ENCODE results near the gene TCF12. TPM values are rescaled to one million over a fixed set of nuclear protein-coding genes. Genes with fewer than 3 reads are reported as not detected.
"Not testable (repeated sequence)": the region's sequence is repeated elsewhere in the genome, so short reads cannot be mapped to it uniquely, and the experiment has no call there.

Gene TCF12
- total RNA-seq, 1 donor = 119 TPM

- DNase-seq (ENCODE audit: low read depth in 2 of 3, low spot score in 2 of 3) = no peak
Measured at GRCh38 chr15:56913670-56914069, 4.8 kb upstream of the TCF12 start.

DNA sequence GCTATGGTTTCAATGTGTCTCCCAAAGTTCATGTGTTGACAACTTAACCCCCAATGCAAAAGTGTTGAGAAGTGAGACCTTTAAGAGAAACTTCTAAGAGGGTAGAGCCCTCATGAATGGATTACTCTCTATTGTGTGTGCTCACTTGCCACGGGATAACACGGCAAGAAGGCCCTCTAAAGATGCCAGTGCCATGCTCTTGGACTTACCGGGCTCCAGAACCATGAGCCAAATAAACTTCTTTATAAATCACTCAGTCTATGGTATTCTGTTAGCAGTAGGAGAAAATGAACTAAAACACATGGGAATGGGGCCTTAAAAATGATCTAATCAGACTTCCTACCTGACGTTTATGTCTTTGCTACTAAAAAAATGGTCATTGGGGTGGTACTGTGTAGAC lies 2.6 kb upstream of the TCF12 start:
- DNase-seq (ENCODE audit: low read depth in 2 of 3, low spot score in 2 of 3) = no peak

GRCh38 chr15:56916825-56917477 lies 1.5 kb upstream of the TCF12 start:
- no peak for DNase-seq (ENCODE audit: low read depth in 2 of 3, low spot score in 2 of 3)

- no peak for DNase-seq (ENCODE audit: low read depth in 2 of 3, low spot score in 2 of 3)
Measured at GRCh38 chr15:56917652-56918045, 795 bp upstream of the TCF12 start.

DNA sequence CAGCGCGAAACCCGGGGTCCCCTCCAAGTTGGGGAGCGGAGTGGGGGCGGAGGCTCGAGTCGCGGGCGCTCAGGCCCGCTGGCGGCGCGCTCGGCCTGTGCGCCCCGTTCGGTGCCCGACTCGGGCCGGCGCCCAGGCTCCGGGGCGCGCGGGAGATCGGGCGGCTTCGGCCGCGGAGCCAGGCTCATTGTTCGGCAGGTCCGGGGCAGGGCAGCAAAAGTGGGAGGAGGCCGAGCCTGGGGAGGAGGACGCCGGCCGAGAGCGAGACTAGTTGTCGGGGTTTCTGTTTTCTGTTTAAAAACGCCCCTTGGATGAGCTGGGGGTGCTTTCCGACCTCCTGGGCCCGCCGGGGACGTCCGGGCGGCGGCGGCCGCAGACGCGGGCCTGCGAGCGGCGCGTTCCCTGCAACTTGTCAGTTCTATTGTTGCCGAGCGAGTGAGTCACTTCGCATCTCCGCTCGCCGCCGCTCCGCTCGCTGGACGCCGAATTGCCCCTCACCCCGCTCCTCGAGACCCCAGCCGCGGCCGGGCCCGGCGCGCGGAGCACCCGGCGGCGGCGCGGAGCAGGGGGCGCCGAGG lies 676 bp downstream of the TCF12 start:
- DNase-seq (ENCODE audit: low read depth in 2 of 3, low spot score in 2 of 3) = peak; percentile 41 to 73 (median 64)

- DNase-seq (ENCODE audit: low read depth in 2 of 3, low spot score in 2 of 3) = peak in 2 of 3 donors; percentile 24 to 25
Measured at GRCh38 chr15:56919609-56920366, 1.3 kb downstream of the TCF12 start.

DNA sequence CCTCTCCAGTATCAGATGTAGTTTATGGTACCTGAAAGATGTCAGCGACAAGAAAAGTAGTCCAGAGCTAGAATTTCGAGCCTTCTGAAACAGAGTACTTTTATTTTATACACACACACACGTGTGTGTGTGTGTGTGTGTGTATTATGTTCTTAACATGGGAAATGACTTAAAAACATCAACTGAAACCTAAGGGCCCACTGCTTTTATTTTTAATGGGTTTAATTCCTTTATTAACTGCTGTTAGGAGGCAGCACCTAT lies 1.9 kb downstream of the TCF12 start:
- DNase-seq (ENCODE audit: low read depth in 2 of 3, low spot score in 2 of 3) = no peak

DNA sequence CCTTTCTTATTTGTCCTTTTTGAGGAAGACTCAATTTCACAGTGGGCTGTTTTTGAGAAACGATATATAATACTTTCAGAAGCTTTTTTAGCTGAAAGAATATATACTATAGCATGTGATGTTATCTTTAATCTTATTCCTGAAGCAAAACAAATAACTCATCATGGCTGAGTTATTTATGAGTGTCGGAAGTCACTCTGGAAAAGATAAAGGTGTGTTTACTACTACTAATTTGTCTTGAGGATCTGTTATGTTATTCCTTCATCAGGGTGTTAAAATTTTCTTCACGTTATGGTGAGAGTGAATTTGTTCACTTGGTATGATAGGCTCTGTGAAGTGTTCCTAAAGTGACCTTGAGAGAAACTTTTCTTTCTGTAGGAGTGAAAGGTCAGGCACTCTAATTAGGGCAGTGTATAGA lies 4.7 kb downstream of the TCF12 start:
- DNase-seq (ENCODE audit: low read depth in 2 of 3, low spot score in 2 of 3) = no peak

DNA sequence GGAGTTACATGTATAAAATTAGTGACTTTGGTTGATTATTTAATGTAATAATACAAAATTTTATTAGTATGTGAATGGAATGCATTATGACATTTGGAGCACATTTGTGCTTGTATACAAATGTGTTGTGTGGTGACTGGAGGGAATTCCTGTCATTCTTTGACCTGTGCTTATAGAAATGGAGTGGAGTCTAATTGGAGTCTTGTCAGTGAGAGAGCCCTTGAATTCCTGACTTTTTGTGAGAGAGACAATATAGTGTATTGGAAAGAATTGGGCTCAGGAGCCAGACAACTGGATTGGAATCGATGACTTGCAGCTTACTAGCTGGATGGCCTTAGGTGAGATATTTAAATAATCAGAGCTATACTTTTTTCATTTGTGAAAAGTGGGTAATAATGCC lies 9.4 kb downstream of the TCF12 start:
- DNase-seq (ENCODE audit: low read depth in 2 of 3, low spot score in 2 of 3) = no peak

DNA sequence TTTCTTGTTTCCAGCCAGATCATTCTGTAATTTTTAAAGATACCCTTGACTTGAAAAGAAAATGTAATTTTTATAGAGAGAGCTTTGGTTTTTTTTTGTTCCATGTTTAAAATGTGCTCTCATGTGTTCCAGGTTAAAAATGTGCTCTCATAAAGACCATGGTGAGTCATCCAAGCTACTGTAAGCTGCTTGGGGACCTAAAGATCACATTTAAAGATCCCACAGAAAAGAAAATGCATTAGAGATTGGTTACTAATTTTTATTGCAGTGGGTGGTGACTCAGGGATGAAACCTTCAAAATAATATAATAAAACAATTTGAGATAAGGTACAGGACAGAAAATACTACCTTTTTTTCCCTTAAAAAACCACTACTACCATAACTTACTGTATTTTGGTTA lies 11.0 kb downstream of the TCF12 start:
- DNase-seq (ENCODE audit: low read depth in 2 of 3, low spot score in 2 of 3) = no peak

DNA sequence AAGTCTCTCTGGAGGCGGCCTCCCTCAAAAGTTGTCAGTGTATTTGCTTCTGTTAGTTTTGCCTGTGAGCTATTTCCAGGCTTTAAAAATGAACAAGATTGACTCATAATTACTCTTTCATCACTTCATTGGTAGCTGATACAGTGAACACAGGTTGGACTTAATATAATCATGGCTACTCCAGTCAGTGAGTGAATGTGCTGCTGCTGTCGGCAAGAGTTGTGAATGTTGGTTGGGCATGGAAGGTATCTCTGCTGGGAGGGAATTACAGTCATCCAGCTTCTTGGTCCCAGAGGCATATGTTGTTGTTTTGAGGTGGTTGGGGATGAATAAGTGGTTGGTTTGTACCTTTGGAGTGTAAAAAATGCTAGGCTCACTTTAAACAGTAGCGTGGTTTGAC lies 11.5 kb downstream of the TCF12 start:
- no peak for DNase-seq (ENCODE audit: low read depth in 2 of 3, low spot score in 2 of 3)

GRCh38 chr15:56930669-56931313 lies 12.3 kb downstream of the TCF12 start:
- DNase-seq (ENCODE audit: low read depth in 2 of 3, low spot score in 2 of 3) = no peak

- no peak for DNase-seq (ENCODE audit: low read depth in 2 of 3, low spot score in 2 of 3)
Measured at GRCh38 chr15:56931639-56932508, 13.4 kb downstream of the TCF12 start.

- not testable (repeated sequence) for DNase-seq (ENCODE audit: low read depth in 2 of 3, low spot score in 2 of 3)
Measured at GRCh38 chr15:56932509-56932868, 14.0 kb downstream of the TCF12 start.

GRCh38 chr15:56933410-56933809 lies 15.0 kb downstream of the TCF12 start:
- no peak for DNase-seq (ENCODE audit: low read depth in 2 of 3, low spot score in 2 of 3)

DNA sequence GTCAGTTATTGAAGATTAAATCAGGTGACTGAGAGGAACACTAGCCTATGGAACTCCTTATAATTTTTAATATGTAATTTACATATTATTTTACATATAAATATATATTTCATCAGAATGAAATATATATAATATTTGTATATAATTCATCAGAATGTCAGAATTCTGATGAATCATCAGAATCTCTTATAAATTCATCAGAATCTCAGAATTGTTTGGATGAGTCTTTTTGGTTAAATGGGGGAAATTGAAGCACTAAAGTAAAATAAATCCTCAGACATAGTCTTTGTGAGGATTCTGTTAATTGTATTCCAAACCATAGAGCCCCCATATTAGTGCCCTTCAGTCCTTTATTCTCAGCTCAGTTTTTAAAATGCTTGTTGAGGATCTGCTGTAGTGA lies 15.4 kb downstream of the TCF12 start:
- DNase-seq (ENCODE audit: low read depth in 2 of 3, low spot score in 2 of 3) = no peak

- DNase-seq (ENCODE audit: low read depth in 2 of 3, low spot score in 2 of 3) = no peak
Measured at GRCh38 chr15:56934269-56934668, 15.8 kb downstream of the TCF12 start.

GRCh38 chr15:56936929-56937328 lies 18.5 kb downstream of the TCF12 start:
- DNase-seq (ENCODE audit: low read depth in 2 of 3, low spot score in 2 of 3) = no peak

DNA sequence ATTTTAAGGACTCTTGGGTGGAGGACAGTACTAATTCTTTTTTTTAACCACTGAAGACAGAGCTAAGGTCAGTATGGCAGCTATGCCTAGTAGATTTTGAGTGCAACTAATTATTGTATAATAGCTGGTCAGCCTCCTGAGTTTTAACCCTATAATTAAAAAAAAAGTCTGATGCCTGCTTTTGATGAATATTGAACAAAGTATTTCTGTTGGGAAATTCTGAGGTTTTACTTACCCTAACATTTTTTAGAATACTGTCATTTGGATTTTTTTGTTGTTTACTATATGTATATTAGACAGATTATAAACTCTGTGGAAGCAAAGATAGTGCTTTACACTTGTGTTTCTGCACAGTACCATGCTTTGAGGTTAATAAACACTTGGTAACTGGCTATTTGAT lies 20.8 kb downstream of the TCF12 start:
- DNase-seq (ENCODE audit: low read depth in 2 of 3, low spot score in 2 of 3) = no peak

DNA sequence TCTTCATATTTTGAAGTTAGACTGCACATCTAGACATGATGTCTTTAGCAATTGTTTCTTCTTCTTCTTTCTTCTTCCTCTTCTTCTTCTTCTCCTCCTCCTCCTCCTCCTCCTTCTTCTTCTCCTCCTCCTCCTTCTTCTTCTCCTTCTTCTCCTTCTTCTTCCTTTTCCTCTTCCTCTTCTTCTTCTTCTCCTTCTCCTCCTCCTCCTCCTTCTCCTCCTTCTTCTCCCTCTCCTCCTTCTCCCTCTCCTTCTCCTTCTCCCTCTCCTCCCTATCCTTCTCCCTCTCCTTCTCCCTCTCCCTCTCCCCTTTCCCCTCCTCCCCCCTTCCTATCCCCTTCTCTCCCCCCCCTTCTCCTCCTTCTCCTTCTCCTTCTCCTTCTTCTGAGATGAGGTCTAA lies 21.9 kb downstream of the TCF12 start:
- no peak for DNase-seq (ENCODE audit: low read depth in 2 of 3, low spot score in 2 of 3)

GRCh38 chr15:56942118-56942517 lies 23.7 kb downstream of the TCF12 start:
- DNase-seq (ENCODE audit: low read depth in 2 of 3, low spot score in 2 of 3) = no peak
